ENCODE results near the gene MDM1. TPM values are rescaled to one million over a fixed set of nuclear protein-coding genes. Genes with fewer than 3 reads are reported as not detected.

MDM1 gene
- total RNA-seq, 1 experiment from 2014 or later = 14.0 TPM

DNA sequence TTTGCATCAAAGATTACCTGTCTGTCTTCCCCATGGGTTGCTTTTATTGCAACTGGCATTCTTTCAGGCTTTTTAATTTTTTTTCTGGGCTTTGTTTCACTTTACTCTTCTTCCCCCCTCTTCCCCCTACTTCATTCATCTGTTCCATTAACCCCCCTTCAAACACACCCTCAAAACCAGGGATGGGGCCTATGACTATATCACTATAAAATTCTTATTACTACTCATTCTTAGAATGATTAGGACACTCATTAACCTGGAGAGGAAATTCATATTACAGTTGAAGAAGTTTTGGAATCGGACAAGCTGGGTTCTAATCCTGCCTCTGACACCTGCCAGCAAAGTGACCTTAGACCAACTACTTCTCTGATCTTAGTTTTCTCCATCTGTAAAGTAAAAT, 24.8 kb upstream of the MDM1 start:
- no TSS peak for BruUV-seq (replicated peaks)
- H3K9me2 ChIP-seq (ENCODE audit: insufficient read depth) = no peaks in the 10 kb centered on the region
- H3F3A ChIP-seq (ENCODE audit: insufficient read depth, low read depth) = 0 out of 2 replicates have a peak, but pooled peaks cover 5% of the 10 kb centered on the region
- no peak for DNase-seq
- no peaks in the 10 kb centered on the region for H3K4me1 ChIP-seq (replicated peaks; ENCODE audit: insufficient read depth)
- H3K27me3 ChIP-seq (ENCODE audit: insufficient read depth, low read depth) = no peaks in the 10 kb centered on the region
- POLR2A ChIA-PET (ENCODE audit: unreplicated experiment) = interaction anchor here (0.5 kb wide), 1 partner anchor 8 kb away, joined by 3 read pairs; no protein-coding TSS in a partner anchor
- H3K4me2 ChIP-seq = no peak overlapping the region
- no peak overlapping the region for H3K27ac ChIP-seq
- intact Hi-C loops (cut with micrococcal nuclease; ENCODE audit: unreplicated experiment) = loop anchor here (5.0 kb wide), 1 partner anchor 310 kb away; no protein-coding TSS in a partner anchor
- H3K9me3 ChIP-seq (ENCODE audit: insufficient read depth, low read depth) = no peaks in the 10 kb centered on the region
- no peak overlapping the region for H3K4me3 ChIP-seq
- CTCF ChIA-PET = no interaction called here
- no peak overlapping the region for H2AFZ ChIP-seq
- H3K36me3 ChIP-seq (ENCODE audit: low read depth) = no peaks in the 10 kb centered on the region
- H4K20me1 ChIP-seq (ENCODE audit: insufficient read depth) = no peaks in the 10 kb centered on the region
- H3K79me2 ChIP-seq (ENCODE audit: low read depth) = no peaks in the 10 kb centered on the region
- TF ChIP-seq, protein P1, sequence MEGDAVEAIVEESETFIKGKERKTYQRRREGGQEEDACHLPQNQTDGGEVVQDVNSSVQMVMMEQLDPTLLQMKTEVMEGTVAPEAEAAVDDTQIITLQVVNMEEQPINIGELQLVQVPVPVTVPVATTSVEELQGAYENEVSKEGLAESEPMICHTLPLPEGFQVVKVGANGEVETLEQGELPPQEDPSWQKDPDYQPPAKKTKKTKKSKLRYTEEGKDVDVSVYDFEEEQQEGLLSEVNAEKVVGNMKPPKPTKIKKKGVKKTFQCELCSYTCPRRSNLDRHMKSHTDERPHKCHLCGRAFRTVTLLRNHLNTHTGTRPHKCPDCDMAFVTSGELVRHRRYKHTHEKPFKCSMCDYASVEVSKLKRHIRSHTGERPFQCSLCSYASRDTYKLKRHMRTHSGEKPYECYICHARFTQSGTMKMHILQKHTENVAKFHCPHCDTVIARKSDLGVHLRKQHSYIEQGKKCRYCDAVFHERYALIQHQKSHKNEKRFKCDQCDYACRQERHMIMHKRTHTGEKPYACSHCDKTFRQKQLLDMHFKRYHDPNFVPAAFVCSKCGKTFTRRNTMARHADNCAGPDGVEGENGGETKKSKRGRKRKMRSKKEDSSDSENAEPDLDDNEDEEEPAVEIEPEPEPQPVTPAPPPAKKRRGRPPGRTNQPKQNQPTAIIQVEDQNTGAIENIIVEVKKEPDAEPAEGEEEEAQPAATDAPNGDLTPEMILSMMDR (conservative IDR thresholded peaks at IDR 0.05) = no peak
- no peak for TF ChIP-seq EZH2 (IDR thresholded peaks at IDR 0.05; ENCODE audit: low read depth)

GRCh38 chr12:68356060-68356695, 24.0 kb upstream of the MDM1 start:
- TF ChIP-seq, protein P1 (conservative IDR thresholded peaks at IDR 0.05) = no peak
- TF ChIP-seq EZH2 (IDR thresholded peaks at IDR 0.05; ENCODE audit: low read depth) = no peak
- ChIA-PET CTCF (no interaction called here), POLR2A (ENCODE audit: unreplicated experiment) (interaction anchor here (0.8 kb wide), 1 partner anchor 331 kb away, joined by 10 read pairs; no protein-coding TSS in a partner anchor)
- Histone ChIP-seq H3K79me2 (ENCODE audit: low read depth) (no peaks in the 10 kb centered on the region), H3K9me3 (ENCODE audit: insufficient read depth, low read depth) (no peaks in the 10 kb centered on the region), H3F3A (ENCODE audit: insufficient read depth, low read depth) (0 out of 2 replicates have a peak, but pooled peaks cover 5% of the 10 kb centered on the region), H3K27me3 (ENCODE audit: insufficient read depth, low read depth) (no peaks in the 10 kb centered on the region), H3K36me3 (ENCODE audit: low read depth) (no peaks in the 10 kb centered on the region), H3K4me1 (replicated peaks; ENCODE audit: insufficient read depth) (no peaks in the 10 kb centered on the region), H3K4me3 (no peak overlapping the region), H3K27ac (no peak overlapping the region), H3K4me2 (no peak overlapping the region), H4K20me1 (ENCODE audit: insufficient read depth) (no peaks in the 10 kb centered on the region), H2AFZ (no peak overlapping the region), H3K9me2 (ENCODE audit: insufficient read depth) (no peaks in the 10 kb centered on the region)
- DNase-seq = no peak
- no TSS peak for BruUV-seq (replicated peaks)
- intact Hi-C loops (cut with micrococcal nuclease; ENCODE audit: unreplicated experiment) = loop anchor here (5.0 kb wide), 1 partner anchor 311 kb away; no protein-coding TSS in a partner anchor

GRCh38 chr12:68354977-68355541, 22.9 kb upstream of the MDM1 start:
- Histone ChIP-seq H3K36me3 (ENCODE audit: low read depth) (no peaks in the 10 kb centered on the region), H3K4me2 (no peak overlapping the region), H2AFZ (no peak overlapping the region), H3K4me3 (no peak overlapping the region), H3F3A (ENCODE audit: insufficient read depth, low read depth) (0 out of 2 replicates have a peak, but pooled peaks cover 5% of the 10 kb centered on the region), H3K9me3 (ENCODE audit: insufficient read depth, low read depth) (no peaks in the 10 kb centered on the region), H3K4me1 (replicated peaks; ENCODE audit: insufficient read depth) (no peaks in the 10 kb centered on the region), H3K79me2 (ENCODE audit: low read depth) (no peaks in the 10 kb centered on the region), H3K27me3 (ENCODE audit: insufficient read depth, low read depth) (no peaks in the 10 kb centered on the region), H3K27ac (no peak overlapping the region), H3K9me2 (ENCODE audit: insufficient read depth) (no peaks in the 10 kb centered on the region), H4K20me1 (ENCODE audit: insufficient read depth) (no peaks in the 10 kb centered on the region)
- ChIA-PET CTCF (no interaction called here), POLR2A (ENCODE audit: unreplicated experiment) (no interaction called here)
- TF ChIP-seq, protein P1 (conservative IDR thresholded peaks at IDR 0.05) = no peak
- no peak for TF ChIP-seq EZH2 (IDR thresholded peaks at IDR 0.05; ENCODE audit: low read depth)
- no peak for DNase-seq
- BruUV-seq (replicated peaks) = no TSS peak
- intact Hi-C loops (cut with micrococcal nuclease; ENCODE audit: unreplicated experiment) = loop anchor here (5.0 kb wide), 1 partner anchor 312 kb away; no protein-coding TSS in a partner anchor
